ENCODE results near the gene KPNA2. TPM values are rescaled to one million over a fixed set of nuclear protein-coding genes. Genes with fewer than 3 reads are reported as not detected.

KPNA2 gene
- total and polyA plus RNA-seq, 2 of the 13 experiments (the other 11 are each of a cell fraction or from before 2014, with no cell fraction given) = 111 to 305 TPM

- no peak for TF ChIP-seq ZNF552 (CRISPR knock-in tag; IDR thresholded peaks at IDR 0.05; ENCODE audit: borderline replicate concordance)
- 0 out of 2 replicates have a peak, but pooled peaks have one; percentile 35 for TF ChIP-seq ZNF619 (CRISPR knock-in tag; IDR thresholded peaks at IDR 0.05)
- TF ChIP-seq SIX4 (CRISPR knock-in tag; IDR thresholded peaks at IDR 0.05) = no peak
- TF ChIP-seq ZNF142 (CRISPR knock-in tag; IDR thresholded peaks at IDR 0.05) = 0 out of 2 replicates have a peak, but pooled peaks have one; percentile 6
- no peak for TF ChIP-seq WIZ (CRISPR knock-in tag; IDR thresholded peaks at IDR 0.05)
- TF ChIP-seq MBNL3 (CRISPR knock-in tag; conservative IDR thresholded peaks at IDR 0.05) = no peak
- TF ChIP-seq POGK (CRISPR knock-in tag; conservative IDR thresholded peaks at IDR 0.05) = peak; percentile 87
- peak; percentile 36; the same call in 1 of the 2 replicates for TF ChIP-seq KMT2B (CRISPR knock-in tag; IDR thresholded peaks at IDR 0.05)
- TF ChIP-seq, protein P1, sequence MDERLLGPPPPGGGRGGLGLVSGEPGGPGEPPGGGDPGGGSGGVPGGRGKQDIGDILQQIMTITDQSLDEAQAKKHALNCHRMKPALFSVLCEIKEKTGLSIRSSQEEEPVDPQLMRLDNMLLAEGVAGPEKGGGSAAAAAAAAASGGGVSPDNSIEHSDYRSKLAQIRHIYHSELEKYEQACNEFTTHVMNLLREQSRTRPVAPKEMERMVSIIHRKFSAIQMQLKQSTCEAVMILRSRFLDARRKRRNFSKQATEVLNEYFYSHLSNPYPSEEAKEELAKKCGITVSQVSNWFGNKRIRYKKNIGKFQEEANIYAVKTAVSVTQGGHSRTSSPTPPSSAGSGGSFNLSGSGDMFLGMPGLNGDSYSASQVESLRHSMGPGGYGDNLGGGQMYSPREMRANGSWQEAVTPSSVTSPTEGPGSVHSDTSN (CRISPR knock-in tag; IDR thresholded peaks at IDR 0.05) = no peak
- TF ChIP-seq ZNF598 (CRISPR knock-in tag; IDR thresholded peaks at IDR 0.05; ENCODE audit: borderline replicate concordance) = peak; percentile 89; the same call in 1 of the 2 replicates
- 0 out of 2 replicates have a peak, but pooled peaks have one; percentile 11 for TF ChIP-seq ZBTB20 (CRISPR knock-in tag; IDR thresholded peaks at IDR 0.05; ENCODE audit: borderline replicate concordance, low read depth)
- TF ChIP-seq RXRA (CRISPR knock-in tag; IDR thresholded peaks at IDR 0.05) = no peak
- no peak; the same call in 1 of the 2 replicates for TF ChIP-seq ZNF430 (CRISPR knock-in tag; IDR thresholded peaks at IDR 0.05)
- no peak for TF ChIP-seq ZNF121 (CRISPR knock-in tag; IDR thresholded peaks at IDR 0.05)
- no peak for TF ChIP-seq PHB2 (IDR thresholded peaks at IDR 0.05; ENCODE audit: partially characterized antibody)
- no peak for TF ChIP-seq ZFYVE20 (CRISPR knock-in tag; IDR thresholded peaks at IDR 0.05; ENCODE audit: borderline replicate concordance, low read depth)
- peak; percentile 41; the same call in 1 of the 2 replicates for TF ChIP-seq NRL (CRISPR knock-in tag; IDR thresholded peaks at IDR 0.05; ENCODE audit: borderline replicate concordance)
- TF ChIP-seq ZNF451 (CRISPR knock-in tag; IDR thresholded peaks at IDR 0.05) = peak; percentile 63; the same call in 1 of the 2 replicates
- no peak; the same call in 1 of the 2 replicates for TF ChIP-seq MTA1 (CRISPR knock-in tag; IDR thresholded peaks at IDR 0.05; ENCODE audit: borderline replicate concordance)
- no peak for TF ChIP-seq FOXK1 (CRISPR knock-in tag; IDR thresholded peaks at IDR 0.05; ENCODE audit: borderline replicate concordance, low read depth)
Observed at GRCh38 chr17:67993153-67993997, 42.2 kb upstream of the KPNA2 start (continued).

Data from HepG2 (cell line).